GM19193 (cell line): ENCODE data around the gene SERAC1.

Source experiments
- POLR2A ChIP-seq: IDR thresholded peaks from 4 replicates; pipeline ENCODE4 v1.6.1; 2011; ENCODE audit not compliant: insufficient read depth, insufficient read length; ENCODE audit errors: extremely low read depth

Gene SERAC1

GRCh38 chr6:158131926-158132325 is 36.1 kb downstream of the SERAC1 start:
- TF ChIP-seq POLR2A: no peak

GRCh38 chr6:158125271-158125670 is 42.8 kb downstream of the SERAC1 start:
- no peak for TF ChIP-seq POLR2A

DNA sequence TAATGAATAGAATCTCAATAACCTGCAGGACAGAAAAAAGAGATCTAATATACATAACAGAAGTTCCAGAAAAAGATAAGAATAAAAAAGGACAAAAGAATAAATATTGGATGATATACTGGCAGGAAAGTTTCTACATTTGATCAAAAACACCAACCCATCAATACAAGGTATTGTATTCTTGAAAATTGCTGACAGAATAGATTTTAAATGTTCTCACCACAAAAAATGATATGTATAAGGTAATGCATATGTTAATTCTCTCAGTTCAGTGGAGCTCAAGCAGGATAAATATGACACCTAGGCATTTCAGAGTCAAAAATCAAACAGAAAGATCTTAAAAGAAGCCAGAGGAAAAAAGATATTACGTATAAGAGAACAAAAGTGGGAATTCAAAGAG is 43.8 kb downstream of the SERAC1 start:
- TF ChIP-seq POLR2A: no peak

DNA sequence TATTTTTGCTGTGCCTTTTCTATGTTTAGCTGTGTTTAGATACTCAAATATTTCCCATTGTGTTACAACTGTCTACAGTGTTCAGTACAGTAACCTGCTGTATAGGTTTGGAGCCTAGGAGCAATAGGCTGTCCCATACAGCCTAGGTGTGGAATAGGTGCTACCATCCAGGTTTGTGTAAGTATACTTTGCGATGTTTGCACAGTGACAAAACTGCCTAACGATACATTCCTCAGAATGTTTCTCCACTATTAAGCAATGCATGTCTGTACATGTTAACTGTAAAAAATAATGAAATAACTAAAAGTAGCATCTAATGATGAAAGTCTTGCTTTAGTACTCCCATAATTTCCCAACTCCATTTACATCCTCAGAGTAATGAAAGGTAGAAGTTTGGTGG is 46.0 kb downstream of the SERAC1 start:
- TF ChIP-seq POLR2A: no peak

- TF ChIP-seq POLR2A: no peak
Observed at GRCh38 chr6:158121335-158121734, 46.7 kb downstream of the SERAC1 start.

DNA sequence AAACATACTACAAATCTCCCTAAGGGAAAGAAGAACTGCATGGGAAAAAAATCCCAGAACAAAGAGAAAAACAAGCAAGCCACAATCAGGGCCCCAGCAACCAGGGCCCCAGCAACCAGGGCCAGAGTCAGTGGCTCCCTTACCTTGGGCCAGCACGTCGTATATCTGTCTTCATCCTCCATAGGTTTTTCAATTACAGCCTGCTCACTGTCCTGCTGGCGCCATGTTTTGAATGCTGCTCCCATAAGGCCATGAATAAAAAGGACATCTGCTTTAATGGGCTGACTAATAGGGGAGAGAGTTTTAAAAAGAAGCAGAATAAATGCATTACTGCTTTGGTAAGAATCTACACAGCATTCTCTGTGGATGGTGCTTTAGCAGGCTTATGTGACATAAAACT is 49.2 kb downstream of the SERAC1 start:
- TF ChIP-seq POLR2A: no peak

DNA sequence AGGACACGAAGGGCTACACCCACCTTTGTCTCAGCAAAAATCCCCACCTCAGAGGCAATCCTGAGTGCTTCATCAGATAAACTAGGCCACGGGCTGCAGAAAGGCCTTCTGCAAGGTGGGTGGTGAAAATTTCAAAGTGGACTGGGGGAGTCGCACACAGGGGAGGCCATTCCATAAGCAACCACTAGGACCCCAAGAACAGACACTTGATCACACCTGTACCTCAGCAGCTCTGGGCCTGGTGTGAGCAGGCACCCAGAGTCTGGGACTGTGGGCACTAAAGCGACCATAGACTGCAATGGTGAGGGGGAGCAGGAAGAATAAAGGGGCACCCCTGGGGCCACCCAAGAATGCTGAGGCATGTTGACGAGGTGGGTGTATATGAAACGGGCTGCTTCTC is 52.6 kb downstream of the SERAC1 start:
- no peak for TF ChIP-seq POLR2A

DNA sequence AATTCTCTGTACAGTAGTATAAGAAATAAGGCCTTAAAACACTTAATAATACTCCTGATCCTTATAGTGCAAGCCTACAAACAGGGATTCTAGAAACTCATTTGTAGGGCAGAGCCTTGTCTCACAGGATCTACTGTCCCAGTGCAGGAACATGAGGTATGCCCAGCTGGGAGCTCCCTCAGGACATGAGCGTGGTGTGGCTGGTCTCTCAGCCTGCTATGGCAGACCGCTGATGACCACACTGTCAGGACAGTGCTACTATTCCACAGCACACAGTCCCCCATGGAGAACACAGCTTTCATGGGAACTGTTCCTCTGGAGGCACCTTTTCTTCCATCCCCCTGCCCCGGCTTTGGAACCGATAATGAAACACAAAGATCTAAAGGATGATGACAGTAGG is 53.0 kb downstream of the SERAC1 start:
- TF ChIP-seq POLR2A: no peak

GRCh38 chr6:158113802-158114201 is 54.3 kb downstream of the SERAC1 start:
- no peak for TF ChIP-seq POLR2A

DNA sequence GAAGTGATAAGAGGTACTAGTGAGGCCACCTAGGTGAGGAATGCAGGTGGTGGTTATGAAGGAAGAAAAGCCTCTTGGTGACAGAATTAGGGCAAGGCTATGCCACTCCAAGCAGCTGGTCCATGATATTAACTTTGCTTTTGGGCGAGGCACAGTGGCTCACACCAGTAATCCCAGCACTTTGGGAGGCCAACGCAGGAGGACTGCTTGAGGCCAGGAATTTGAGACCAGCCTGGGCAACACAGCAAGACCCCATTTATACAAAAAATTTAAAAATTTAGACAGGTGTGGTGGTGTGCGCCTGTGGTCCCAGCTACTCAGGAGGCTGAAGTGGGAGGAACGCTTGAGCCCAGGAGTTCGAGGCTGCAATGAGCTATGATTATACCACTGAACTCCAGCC is 56.1 kb downstream of the SERAC1 start:
- TF ChIP-seq POLR2A: no peak

DNA sequence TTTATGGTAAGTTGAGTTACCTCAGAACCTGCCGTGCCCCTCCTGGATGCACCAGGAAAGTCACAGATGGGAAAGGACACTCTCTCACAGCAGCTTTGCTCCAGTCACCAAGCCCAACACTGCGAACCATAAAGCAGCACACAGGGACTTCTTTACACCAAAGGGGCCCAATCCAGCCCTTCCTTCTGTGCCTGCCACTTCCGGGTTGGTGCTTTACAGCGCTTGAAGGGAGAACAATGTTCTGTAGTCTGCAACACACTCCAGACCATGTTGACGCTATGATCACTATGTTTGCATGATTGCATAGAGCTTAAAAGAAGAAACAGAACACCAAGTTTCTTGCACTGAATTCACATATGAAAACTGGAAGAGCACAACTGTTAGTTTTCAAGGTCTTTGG is 57.1 kb downstream of the SERAC1 start:
- TF ChIP-seq POLR2A: no peak

DNA sequence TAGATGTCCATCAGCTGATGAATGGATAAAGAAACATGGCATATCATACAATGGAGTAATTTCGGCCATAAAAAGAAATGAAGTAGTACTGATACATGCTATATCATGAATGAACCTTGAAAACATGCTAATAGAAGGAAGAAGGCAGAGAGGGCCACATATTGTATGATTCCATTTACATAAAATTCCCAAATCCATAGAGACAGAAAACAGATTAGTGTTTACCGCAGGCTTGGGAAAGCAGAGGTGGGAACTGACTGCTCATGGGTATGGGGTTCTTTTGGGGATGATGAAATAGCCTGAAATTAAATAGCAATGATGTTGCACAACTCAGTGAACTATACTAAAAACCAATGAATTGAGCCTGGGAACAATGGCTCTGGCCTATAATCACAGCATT is 58.3 kb downstream of the SERAC1 start:
- no peak for TF ChIP-seq POLR2A

GRCh38 chr6:158104696-158105095 is 63.4 kb downstream of the SERAC1 start:
- TF ChIP-seq POLR2A: no peak

DNA sequence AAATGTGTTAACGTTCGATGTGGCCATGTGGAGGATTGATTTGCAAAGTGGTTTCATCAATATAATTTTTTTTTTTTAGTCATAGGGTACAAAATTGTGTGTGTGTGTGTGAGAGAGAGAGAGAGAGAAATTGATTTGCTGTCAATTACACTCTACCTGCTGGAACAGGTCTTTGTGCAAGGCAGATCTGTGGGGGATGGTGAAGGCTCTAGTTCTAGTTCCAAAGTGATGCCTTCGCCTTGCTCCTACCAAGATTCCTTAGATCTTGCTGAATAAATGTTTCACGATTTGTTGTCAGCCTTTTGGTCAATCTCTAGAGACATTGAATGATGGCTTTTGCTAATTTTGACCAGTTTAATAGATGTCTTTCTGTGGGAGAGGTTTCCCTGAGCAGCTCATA is 64.8 kb downstream of the SERAC1 start:
- TF ChIP-seq POLR2A: no peak

GRCh38 chr6:158095671-158096070 is 72.4 kb downstream of the SERAC1 start:
- no peak for TF ChIP-seq POLR2A

DNA sequence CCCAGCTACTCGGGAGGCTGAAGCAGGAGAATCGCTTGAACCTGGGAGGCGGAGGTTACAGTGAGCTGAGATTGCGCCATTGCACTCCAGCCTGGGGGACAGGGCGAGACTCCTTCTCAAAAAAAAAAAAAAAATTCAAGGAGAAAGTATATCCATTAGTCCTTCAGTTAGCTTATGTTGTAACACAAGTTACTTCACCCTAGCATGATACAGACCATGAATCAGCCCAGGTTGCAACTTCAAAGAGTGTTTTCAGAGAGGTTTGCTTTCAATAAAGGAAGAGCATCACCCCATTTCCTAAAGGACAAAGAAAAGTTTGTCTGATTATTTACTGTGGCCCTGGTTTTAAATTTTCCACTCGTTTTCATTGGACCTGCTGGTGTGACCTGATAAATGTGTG is 73.0 kb downstream of the SERAC1 start:
- no peak for TF ChIP-seq POLR2A

DNA sequence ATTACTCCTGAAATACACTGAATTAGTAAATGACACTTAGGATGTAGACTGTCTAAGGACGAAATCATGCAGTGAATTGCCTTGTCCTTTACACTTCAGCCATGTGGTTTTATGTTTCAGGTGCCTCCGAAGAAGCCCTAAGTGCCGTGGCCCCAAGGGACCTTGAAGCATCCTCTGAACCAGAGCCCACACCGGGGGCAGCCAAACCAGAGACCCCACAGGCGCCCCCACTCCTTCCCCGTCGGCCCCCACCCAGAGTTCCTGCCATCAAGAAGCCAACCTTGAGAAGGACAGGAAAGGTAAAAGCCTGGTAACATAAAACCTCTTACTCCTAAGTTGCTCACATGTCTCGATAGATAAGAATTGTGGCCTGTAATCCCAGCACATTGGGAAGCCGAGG is 75.3 kb downstream of the SERAC1 start:
- TF ChIP-seq POLR2A: no peak
